ENCODE results near the gene IL12RB1.
A peak's percentile ranks its signal among the peaks of the same experiment; 100 is the strongest.

IL12RB1 gene

DNA sequence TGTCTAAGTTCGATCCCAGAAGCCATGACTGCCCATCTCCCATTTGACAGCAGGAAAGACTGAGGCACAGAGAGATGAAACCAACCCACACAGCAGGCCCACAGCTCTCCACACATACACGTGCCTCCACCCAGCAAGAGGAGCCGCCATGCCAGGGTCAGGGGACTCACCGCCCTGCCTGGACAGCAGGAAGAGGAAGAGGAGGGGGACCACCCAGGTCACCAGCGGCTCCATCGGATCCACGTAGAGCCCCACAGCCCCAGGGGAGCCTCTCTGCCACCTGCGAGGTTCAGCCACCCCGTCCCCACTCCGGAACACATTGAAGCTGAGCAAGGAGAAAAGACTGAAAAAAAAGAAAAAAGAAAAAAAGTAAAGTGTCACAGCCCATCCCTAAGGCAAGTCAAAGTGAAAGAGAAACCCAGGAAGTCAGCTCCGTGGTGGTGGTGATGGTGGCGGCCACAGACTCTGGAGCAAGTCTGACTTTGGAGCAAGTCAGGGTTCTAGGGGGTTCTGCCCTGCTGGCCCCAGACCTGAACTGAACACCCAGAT, at the start of gene IL12RB1:
IL12RB1 (minus strand) TSS at position 345 of the 549 bp plus-strand sequence; CDS start at position 234, 111 bp downstream.
- peak; percentile 65 to 72 for DNase-seq

DNA sequence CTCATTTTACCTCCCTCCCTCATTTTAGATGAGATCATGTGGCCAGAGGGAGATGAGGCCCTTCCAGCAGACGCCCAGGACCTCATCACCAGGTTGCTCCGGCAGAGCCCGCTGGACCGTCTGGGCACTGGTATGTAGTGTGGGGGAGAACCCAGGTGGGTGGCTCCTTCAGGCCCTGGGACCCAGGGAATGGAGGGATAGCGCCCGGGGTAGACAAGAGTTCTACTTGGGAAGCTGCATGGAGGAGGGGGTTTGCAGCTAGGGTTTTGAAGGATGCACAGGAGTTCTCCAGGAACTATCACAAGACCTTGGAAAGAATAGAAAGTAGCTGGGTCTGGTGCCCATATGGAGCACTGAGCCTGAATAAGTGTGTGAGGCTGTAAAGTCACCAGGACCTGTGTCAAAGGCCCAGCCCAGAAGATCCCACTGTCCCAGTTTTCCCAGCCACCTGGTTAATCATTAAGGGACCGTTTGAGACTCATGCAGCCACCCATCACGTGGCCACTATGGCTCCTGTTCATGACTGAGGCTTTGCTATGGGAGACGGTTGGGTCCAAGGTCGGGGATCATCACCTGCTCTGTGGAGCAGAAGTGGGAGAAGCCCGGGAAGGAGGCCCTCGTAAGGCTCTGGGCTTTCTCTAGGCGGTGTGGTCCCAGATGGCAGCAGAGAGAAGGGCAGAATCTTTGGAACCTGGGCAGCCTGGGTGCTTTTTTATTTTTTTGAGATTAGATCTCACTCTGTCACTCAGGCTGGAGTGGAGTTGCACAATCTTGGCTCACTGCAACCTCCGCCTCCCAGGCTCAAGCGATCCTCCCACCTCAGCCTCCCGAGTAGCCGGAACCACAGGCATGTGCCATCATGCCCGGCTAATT, 49.2 kb upstream of the IL12RB1 start:
- DNase-seq, result no peak

DNA sequence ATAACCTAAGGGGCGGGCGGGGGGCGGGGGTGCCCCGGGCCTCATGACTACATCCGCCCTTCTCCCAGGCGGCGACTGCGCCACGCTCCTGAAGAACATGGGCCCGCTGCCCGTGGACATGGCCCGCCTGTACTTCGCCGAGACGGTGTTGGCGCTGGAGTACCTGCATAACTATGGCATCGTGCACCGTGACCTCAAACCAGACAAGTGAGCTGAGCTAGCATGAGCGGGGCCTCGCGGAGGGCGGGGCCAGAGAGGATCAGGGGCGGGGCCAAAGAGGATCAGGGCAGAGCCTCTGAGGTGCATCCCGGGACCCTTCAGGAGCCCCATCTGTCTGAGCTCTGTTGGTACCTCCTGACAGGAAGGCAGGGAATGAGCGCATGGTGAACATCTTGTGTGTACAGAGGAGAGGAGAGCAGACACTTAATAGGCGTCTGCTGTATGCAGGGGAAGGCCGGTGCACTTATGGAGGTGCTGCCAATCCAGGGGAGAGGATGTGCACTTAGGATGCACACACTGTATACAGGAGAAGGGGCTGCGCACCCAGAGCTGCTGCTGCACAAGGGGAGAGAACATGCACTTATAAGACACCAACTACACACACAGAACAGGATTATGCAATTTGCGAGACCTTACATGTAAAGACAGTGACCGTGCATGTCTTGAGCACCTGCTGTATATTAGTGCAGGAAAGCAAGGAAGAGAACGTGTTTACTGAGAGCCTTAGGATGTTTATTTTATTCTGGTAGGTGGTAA, 45.3 kb upstream of the IL12RB1 start:
- DNase-seq, result no peak

DNA sequence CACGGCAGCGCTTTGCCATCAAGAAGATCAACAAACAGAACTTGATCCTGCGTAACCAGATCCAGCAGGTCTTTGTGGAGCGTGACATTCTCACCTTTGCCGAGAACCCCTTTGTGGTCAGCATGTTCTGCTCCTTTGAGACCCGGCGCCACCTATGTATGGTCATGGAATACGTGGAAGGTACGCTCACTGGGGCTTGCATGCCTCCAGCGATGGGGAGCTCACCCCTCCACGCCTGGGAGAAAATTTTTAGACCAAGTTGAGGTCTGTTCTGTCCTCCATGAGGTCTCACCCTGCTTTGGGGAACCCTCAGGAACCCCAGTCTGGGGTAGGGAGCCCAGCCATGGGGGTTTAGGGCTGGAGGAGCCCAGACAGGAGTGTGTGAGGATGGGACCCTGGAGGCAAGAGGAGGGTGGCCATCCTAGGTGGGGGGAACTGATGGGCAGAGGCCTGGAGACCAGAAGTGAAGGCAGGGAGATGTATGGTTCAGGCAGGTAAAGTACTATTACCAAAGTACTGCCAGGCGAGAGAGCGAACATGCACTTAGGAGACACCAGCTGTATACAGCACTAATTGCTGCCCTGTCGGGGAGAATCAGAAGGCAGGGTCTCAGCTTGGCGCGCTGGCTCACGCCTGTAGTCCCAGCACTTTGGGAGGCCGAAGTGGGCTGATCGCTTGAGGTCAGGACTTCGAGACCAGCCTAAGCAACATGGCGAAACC, 43.9 kb upstream of the IL12RB1 start:
- no peak for DNase-seq

DNA sequence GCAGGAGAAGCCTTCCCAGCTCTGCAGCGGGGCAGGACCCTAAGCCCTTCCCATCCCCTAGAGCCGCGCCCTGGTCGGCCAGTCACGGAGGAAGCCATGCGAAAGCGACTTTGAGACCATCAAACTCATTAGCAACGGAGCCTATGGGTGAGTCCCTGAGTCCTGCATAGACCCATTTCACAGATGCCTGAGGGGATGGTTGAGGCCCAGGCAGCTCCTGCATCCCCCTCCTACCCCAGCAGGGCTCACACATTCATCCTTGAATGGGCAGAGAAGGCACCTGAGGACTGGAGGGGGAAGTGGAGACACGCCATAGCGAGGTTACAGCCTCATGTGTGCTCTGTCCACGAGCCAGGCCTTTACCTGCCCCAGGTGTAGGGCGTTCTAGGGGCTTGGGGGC, 42.1 kb upstream of the IL12RB1 start:
- DNase-seq, result no peak

DNA sequence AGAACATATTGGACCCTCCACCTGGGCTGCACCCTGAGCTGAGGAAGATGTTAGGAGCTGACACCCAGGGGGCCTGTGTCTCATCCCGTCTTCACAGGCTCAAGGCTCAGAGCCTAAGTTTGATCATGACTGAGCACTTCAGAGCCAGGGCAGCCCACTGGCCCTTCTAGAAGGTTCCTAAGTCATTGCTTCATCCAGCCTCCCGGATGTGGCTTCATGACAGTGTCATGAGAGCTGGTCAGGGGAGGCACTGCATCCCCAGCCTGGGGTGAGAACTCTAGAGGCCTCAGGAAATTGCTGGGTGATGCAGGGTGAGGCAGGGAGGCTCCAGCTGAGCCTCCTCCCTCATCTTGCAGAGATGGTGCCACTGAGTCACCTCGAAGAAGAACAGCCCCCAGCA, 41.3 kb upstream of the IL12RB1 start:
- DNase-seq, result peak; percentile 35 to 60

DNA sequence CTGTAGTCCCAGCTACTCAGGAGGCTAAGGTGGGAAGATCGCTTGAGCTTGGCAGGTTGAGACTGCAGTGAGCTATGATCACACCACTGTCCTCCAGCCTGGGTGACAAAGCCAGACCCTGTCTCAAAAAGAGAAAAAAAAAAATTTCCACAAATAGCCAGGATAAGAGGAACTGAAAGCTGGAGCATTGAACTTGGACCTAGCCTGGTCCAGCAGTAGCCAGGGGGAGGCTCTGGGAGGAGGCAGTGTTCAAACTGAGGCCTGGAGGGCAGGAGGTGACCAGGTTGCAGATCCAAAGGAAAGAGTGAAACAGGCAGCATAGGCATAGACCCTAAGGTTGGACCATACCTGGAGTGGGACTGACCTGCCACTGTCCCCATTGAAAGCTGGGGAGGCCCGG, 39.4 kb upstream of the IL12RB1 start:
- DNase-seq, result no peak

DNA sequence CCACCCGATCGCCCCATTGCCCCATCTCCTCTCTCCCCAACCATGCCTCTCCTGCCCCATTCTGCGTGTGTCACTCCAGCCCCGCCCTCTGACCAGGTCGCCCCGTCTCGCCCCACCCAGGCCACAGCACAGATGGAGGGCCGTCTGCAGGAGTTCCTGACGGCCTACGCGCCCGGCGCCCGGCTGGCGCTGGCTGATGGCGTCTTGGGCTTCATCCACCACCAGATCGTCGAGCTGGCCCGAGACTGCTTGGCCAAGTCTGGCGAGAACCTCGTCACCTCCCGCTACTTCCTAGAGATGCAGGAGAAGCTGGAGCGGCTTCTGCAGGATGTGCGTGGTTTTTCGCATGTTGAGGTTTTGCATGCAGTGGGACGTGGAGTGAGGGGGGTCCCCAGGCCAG, 37.1 kb upstream of the IL12RB1 start:
- DNase-seq, result no peak

DNA sequence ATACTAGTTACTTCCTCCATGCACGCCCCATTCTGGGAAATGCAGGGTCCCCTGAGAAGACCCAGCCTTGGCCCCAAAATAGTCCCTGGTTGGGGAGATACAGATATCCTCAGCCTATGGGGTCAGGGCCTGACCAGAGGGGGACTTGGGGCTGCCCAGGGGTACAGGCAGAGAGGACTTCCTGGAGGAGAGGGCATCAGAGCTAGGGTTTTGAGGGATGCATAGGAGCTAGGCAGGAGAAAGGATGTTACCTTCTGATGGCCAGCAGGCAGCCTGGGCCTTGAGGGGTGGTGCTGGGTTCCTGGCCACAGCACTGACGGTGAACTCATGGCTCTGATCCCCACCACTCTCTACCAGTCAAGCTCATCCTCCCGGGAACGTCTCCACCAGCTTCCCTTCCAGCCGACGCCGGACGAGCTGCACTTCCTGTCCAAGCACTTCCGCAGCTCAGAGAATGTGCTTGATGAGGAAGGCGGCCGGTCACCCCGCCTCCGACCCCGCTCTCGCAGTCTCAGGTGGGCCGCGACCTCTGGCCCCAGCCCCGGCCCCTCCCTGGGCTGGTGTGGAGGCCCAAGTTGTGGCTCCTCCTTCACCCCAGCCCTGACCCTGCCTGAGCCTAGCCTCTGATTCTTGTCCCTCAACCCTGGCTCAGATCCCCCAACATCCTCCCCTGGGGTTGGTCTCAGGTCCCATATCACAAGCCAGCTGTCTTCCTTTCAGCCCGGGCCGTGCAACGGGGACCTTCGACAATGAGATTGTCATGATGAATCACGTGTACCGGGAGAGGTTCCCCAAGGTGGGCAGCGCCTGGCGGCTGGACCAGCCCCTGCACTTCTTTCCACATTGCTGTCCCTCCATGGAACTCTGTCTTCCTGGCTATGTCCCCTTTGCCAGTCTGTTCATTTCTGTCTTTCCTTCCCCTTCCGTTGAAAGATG, 36.4 kb upstream of the IL12RB1 start:
- DNase-seq, result no peak

DNA sequence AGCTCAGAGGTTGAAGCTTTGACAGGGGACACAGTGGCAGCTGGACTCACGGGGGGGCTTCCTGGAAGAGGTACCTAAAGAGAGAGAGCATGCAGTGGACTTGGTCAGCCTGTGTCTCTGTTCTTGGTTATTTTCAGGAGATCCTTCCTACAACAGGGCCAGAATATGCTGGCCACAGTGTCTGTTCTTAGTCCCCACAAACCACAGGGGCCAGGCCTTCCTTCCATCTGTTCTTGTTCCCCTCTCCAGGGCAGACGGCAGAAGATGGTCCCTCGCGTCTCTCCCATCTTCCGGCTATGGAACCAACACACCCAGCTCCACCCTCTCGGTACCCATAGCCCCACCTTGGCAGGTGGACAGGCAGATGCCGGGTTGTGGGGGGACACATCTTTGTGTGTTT, 35.7 kb upstream of the IL12RB1 start:
- no peak for DNase-seq

DNA sequence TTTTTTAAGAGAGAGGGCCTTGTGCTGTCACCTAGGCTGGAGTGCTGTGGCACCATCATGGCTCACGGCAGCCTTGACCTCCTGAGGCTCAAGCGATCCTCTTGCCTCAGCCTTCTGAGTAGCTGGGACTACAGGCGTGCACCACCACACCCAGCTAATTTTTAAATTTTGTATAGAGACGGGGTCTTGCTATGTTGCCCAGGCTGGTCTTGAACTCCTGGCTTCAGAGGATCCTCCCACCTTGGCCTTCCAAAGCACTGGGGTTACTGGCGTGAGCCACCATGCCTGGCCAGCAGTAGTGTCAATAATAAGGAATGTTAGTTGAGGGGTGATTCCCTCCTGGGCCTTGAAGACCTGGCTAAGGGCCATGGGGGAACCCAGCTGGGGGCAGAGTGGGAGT, 34.4 kb upstream of the IL12RB1 start:
- DNase-seq, result no peak

DNA sequence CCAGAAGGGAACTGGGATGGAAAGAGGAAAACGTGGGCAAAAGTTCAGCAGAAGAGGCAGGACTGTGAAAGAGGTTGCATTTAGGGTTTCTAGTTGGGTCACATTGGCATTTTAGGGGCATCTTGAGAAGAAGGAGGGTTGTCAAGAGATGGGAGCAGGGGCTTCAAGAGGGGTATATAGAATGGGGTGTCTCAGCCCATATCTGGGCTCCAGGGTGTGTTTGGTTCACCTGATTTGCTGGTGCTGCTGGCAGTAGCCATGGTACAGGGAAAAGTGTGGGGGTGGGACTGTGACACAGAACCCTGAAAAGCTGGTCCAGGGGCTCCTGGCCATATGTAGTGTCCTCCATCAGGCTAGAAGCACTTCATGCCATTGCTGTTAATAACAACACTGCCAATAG, 33.4 kb upstream of the IL12RB1 start:
- no peak for DNase-seq

DNA sequence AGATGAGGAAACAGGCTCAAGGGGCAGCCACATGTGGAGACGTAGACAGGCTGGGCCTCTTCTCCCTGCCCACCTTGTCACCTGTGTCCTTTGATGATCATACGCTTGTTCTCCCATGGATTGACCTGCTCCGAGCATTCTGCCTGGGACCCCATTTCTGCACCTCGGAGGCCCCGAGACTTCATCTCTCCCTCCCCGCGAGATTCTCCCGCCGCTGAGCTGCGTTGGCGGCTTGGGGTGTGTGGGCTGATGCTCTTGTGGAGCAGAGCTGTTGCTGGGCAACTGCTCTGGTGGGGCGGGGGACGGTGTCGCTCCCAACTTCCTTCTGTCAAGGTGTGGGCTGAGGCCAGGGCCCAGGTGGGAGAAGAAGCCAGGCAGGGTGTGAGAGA, 33.0 kb upstream of the IL12RB1 start:
- peak; percentile 51 to 66 for DNase-seq

DNA sequence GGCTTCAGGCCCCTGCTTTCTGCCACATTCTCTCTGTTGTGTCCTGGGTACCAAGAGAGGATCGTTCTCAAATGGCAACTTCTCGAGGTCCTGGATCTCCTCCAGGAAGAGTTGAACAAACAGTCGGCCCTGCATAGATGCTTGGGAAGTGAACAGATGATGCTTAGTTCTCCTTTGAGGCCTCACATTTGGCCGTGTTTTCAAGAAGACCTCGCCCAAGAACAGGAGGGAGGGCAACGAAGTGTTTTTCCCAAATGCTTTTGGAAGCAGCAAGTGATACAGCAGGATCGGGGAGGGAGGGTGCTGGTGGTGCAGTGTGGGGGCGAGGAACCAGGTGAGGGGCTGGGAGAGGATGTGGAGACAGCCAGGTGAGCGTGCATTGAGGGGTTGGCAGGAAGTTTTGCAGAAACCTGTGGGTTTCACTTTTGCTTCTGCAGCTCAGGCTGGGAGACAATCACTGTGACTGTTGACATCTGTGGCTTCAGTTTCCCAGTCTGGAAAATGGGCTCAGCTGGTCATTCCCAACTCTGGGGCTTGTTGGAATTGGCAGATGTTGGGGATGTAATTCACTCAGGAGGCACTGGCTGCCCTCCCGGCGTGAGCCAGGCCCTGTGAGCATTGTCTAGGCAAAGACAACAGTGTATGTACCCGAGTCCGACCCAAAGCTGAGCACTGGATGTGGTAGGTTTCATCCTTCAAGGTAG, 32.4 kb upstream of the IL12RB1 start:
- peak; percentile 32 to 58 for DNase-seq

DNA sequence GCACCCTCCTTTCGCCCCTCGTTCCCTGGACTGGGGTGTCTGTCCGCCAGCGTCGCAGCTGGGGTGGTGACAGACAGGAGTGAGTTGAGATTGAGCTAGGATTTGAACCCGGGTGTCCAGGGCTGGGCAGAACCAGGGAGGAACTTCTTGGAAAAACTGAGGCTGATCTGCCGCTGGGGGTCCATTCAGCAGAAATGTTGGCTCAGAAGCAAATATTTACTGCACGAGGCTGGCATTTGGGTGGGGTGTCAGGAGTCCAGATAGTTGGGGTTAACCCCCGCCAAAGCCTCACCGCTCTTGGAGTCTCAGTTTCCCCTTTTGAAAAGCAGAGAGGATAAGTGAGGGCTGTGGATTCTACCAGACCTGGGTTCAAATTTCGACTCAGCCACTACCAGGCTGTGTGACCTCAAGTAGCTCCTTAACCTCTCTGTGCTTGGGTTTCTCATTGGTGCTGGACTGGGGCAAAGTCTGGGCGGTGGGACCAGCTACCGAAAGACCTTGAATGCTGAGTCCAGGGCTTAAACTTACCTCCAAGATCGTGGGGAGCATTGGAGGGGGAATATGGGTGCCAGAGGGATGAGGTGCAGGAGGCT, 31.8 kb upstream of the IL12RB1 start:
- DNase-seq, result no peak

DNA sequence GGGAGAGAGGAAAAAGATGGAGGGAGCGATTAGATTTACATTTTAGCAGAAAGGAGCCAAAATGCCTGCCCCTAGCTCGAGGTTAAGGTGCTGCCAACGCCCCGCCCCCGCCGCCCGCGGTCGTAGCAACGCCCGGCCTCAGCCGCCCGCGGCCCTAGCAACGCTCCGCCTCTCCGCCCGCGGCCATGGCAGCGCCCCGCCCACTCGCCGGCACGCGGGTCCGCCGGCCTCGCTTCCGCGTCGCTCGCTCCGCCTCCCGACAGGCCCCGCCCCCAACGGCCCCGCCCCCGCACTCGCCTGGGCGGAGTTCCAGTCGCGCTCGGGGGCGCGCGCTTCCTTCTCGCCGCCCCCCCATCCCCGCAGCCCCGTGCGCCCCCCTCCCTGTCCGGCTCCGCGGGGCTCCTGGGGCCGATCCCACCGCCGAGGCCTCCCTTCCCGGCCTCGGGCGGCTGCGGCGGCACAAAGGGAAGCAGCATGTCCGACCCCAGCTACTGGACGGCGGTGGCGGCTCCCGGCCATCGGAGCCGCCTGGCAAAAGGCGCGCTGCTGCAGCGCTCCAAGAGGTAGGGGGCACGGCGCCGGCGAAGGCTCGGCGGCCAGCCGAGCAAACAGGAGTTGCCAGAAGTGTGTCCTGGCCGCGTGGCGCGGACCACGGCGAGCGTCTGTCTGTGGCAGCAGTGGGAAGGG, 31.1 kb upstream of the IL12RB1 start:
- DNase-seq, result peak; percentile 97

DNA sequence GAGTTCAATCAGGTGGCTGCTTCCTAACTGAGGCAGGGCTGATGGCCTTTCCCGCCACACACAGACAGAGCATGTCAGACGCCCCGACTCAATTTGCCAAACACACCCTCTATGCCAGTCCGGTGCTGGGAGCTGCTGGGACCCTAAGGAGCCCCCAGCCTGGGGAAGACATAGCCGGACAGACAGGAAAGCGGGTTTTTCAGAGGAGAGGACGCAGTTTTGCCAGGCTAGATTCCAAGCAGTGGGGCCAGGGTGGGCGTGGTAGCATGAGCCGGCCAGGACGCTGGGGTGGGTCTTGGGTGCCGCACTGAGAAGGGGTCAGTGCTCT, 30.6 kb upstream of the IL12RB1 start:
- no peak for DNase-seq

DNA sequence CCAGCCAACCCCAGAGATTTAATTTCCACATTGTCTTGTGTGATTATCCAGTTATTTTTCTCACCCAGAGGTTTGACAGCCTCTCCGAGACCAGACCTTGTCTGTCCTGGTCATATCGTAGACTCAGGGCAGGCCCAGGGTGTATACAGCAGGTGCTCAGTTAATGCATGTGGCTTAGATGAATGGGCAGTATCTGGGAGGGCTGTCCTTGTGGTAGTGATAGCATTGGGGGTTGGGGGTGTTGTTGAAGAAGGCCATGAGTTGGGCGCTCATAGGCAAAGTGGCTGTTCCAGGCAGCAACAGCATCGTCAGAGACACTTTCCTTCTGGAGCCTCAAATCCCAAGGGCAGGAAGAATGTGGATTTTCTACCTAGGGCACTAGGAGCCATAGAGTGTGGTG, 27.7 kb upstream of the IL12RB1 start:
- DNase-seq, result no peak

DNA sequence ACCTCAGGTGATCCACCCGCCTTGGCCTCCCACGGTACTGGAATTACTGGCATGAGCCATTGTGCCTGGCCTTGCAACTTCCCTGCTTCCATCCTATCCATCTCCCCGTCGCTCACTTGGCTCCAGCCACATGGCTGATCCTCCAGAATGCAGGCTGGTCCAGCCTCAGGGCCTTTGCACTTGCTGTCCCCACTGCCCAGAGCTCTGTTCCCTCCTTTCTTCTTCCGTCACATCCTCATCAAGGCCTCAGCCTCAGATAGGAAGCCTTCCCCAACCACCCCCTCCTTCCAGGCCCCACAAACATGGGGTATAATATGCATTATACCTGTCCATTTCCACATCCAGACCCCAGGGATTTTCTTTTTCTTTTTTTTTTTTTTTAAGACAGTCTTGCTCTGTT, 27.1 kb upstream of the IL12RB1 start:
- DNase-seq, result no peak

DNA sequence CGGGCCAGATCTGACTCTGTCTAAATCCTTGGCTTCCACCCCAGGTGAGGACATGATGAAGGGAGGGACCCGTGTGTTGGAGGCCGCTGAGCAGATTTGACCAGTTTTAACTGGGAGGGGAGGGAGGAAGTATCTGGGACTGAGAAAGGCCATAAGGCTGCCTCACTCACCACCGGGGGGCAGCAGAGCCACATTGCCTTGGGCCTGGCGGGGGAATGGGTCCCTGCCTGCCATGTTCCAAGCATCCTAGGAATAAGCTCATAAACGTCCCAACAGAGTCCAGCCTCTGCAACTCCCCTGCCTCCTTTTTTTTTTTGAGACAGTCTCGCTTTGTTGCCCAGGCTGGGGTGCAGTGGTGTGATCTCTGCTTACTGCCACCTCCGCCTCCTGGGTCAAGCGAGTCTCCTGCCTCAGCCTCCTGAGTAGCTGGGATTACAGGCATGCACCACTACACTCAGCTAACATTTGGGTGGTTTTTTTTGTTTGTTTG, 26.3 kb upstream of the IL12RB1 start:
- DNase-seq, result peak; percentile 79 to 82
